SH-SY5Y (cell line): ENCODE measurements around the gene SH3TC2.

Source experiments
- GATA2 ChIP-seq: IDR thresholded peaks from 2 replicates; pipeline ENCODE4 v1.6.1; 2011; ENCODE audit warnings: mild to moderate bottlenecking, low read depth, low read length
- GATA3 ChIP-seq: IDR thresholded peaks from 2 replicates; pipeline ENCODE4 v1.6.1; 2011; ENCODE audit warnings: low read depth, mild to moderate bottlenecking, low read length, moderate library complexity

GRCh38 chr5:149039506-149039905, 23.4 kb downstream of the SH3TC2 start:
- no peak for TF ChIP-seq GATA3
- no peak for TF ChIP-seq GATA2
